Measurements from ENCODE around the gene ADD3.

- TF ChIP-seq NFRKB (IDR thresholded peaks at IDR 0.05) (no peak), TARDBP (IDR thresholded peaks at IDR 0.05) (no peak), SUZ12 (IDR thresholded peaks at IDR 0.05) (no peak), LEF1 (IDR thresholded peaks at IDR 0.05; ENCODE audit: borderline replicate concordance) (no peak), HDGF (IDR thresholded peaks at IDR 0.05; ENCODE audit: borderline replicate concordance) (no peak), FOXK2 (IDR thresholded peaks at IDR 0.05) (no peak), BHLHE40 (IDR thresholded peaks at IDR 0.05; ENCODE audit: borderline replicate concordance) (no peak), FOXM1 (IDR thresholded peaks at IDR 0.05; ENCODE audit: borderline replicate concordance) (no peak), FOXA1 (IDR thresholded peaks at IDR 0.05) (no peak), PKNOX1 (IDR thresholded peaks at IDR 0.05) (no peak), CTBP1 (IDR thresholded peaks at IDR 0.05; ENCODE audit: borderline replicate concordance) (no peak), SP1 (IDR thresholded peaks at IDR 0.05) (no peak)
These were observed 127.1 kb downstream of the ADD3 start for GRCh38 chr10:110134917-110135316.
